ENCODE measurements around the gene CLCN3.
"Not testable (repeated sequence)": the region's sequence is repeated elsewhere in the genome, so short reads cannot be mapped to it uniquely, and the experiment has no call there.

Gene CLCN3

GRCh38 chr4:169657470-169658107, 37.2 kb downstream of the CLCN3 start:
- no peak for DNase-seq (ENCODE audit: low spot score)

GRCh38 chr4:169658196-169658595, 37.8 kb downstream of the CLCN3 start:
- no peak for DNase-seq (ENCODE audit: low spot score)

GRCh38 chr4:169658975-169659715, 38.8 kb downstream of the CLCN3 start:
- DNase-seq (ENCODE audit: low spot score), result peak; percentile 10

GRCh38 chr4:169659716-169660670, 39.6 kb downstream of the CLCN3 start:
- DNase-seq (ENCODE audit: low spot score), result peak; percentile 98

GRCh38 chr4:169660929-169661328, 40.6 kb downstream of the CLCN3 start:
- no peak for DNase-seq (ENCODE audit: low spot score)

GRCh38 chr4:169661761-169662160, 41.4 kb downstream of the CLCN3 start:
- peak; percentile 8 for DNase-seq (ENCODE audit: low spot score)

GRCh38 chr4:169662206-169662605, 41.8 kb downstream of the CLCN3 start:
- DNase-seq (ENCODE audit: low spot score), result no peak

- no peak for DNase-seq (ENCODE audit: low spot score)
Observed at GRCh38 chr4:169663402-169663801, 43.0 kb downstream of the CLCN3 start.

- DNase-seq (ENCODE audit: low spot score), result peak; percentile 30
Observed at GRCh38 chr4:169663831-169664230, 43.5 kb downstream of the CLCN3 start.

GRCh38 chr4:169664615-169665014, 44.2 kb downstream of the CLCN3 start:
- DNase-seq (ENCODE audit: low spot score), result no peak

GRCh38 chr4:169665046-169665737, 44.8 kb downstream of the CLCN3 start:
- DNase-seq (ENCODE audit: low spot score), result no peak

GRCh38 chr4:169668069-169668721, 47.8 kb downstream of the CLCN3 start:
- DNase-seq (ENCODE audit: low spot score), result peak; percentile 64

GRCh38 chr4:169675825-169676224, 55.4 kb downstream of the CLCN3 start:
- no peak for DNase-seq (ENCODE audit: low spot score)

GRCh38 chr4:169677150-169677748, 56.9 kb downstream of the CLCN3 start:
- no peak for DNase-seq (ENCODE audit: low spot score)

- DNase-seq (ENCODE audit: low spot score), result not testable (repeated sequence)
Observed at GRCh38 chr4:169678486-169678885, 58.1 kb downstream of the CLCN3 start.

GRCh38 chr4:169678951-169679591, 58.7 kb downstream of the CLCN3 start:
- not testable (repeated sequence) for DNase-seq (ENCODE audit: low spot score)

- DNase-seq (ENCODE audit: low spot score), result no peak
Observed at GRCh38 chr4:169682372-169683047, 62.1 kb downstream of the CLCN3 start.

- no peak for DNase-seq (ENCODE audit: low spot score)
Observed at GRCh38 chr4:169689681-169690080, 69.3 kb downstream of the CLCN3 start.

GRCh38 chr4:169690787-169691186, 70.4 kb downstream of the CLCN3 start:
- DNase-seq (ENCODE audit: low spot score), result no peak

- no peak for DNase-seq (ENCODE audit: low spot score)
Observed at GRCh38 chr4:169698331-169698730, 78.0 kb downstream of the CLCN3 start.
